Heart right ventricle (tissue), 16 donors: ENCODE results near the gene PAQR8. TPM values are rescaled to one million over a fixed set of nuclear protein-coding genes. Genes with fewer than 3 reads are reported as not detected.

Experiments
- ATAC-seq, 8 donors: fragments of 200-7000 bp; cut with Tn5 transposase; one replicate each; pipeline ENCODE4 v1.9.1; 2020; ENCODE audit warnings: mild to moderate bottlenecking in 8 of 8, moderate library complexity in 8 of 8, moderate number of reproducible peaks in 1 of 8
- DNase-seq, 2 donors: peaks; one replicate each; pipeline ENCODE4 v3.0.0-alpha.2; 2020
- H3K27ac ChIP-seq, 10 donors: fragments of 200-600 bp; sonication (generic) in 2 of 10; one replicate each; pipeline versions ENCODE4 v1.5.0 to v1.8.0; 2020 to 2022; ENCODE audit warnings: mild to moderate bottlenecking in 3 of 10
- H3K27me3 ChIP-seq, 7 donors: fragments of 200-600 bp; one replicate each; pipeline ENCODE4 v1.8.0; 2021 to 2022; ENCODE audit warnings: mild to moderate bottlenecking in 2 of 7
- H3K36me3 ChIP-seq, 9 donors: fragments of 200-600 bp; sonication (generic) in 1 of 9; one replicate each; pipeline versions ENCODE4 v1.5.0 to v1.8.0; 2020 to 2022; ENCODE audit warnings: mild to moderate bottlenecking in 2 of 9
- H3K4me1 ChIP-seq, 9 donors: fragments of 200-600 bp; sonication (generic) in 1 of 9; one replicate each; pipeline versions ENCODE4 v1.5.0 to v1.8.0; 2020 to 2022; ENCODE audit warnings: mild to moderate bottlenecking in 4 of 9
- H3K4me3 ChIP-seq, 10 donors: fragments of 200-600 bp; sonication (generic) in 2 of 10; one replicate each; pipeline versions ENCODE4 v1.5.0 to v1.8.0; 2020 to 2022; ENCODE audit warnings: mild to moderate bottlenecking in 7 of 10, moderate library complexity in 2 of 10
- H3K9me3 ChIP-seq, 11 donors: fragments of 200-600 bp in 10 of 11; sonication (generic) in 2 of 11; one replicate each; pipeline versions ENCODE4 v1.5.0 to v1.8.0; 2013 to 2022; ENCODE audit warnings: mild to moderate bottlenecking in 2 of 11, control low read depth in 1 of 11, moderate library complexity in 1 of 11
- CTCF ChIP-seq, 9 donors: fragments of 200-600 bp; sonication (generic) in 2 of 9; IDR thresholded peaks; one replicate each; pipeline versions ENCODE4 v1.5.0 to v1.8.0; 2021 to 2022; ENCODE audit warnings: antibody characterized with exemption in 9 of 9, mild to moderate bottlenecking in 5 of 9, moderate library complexity in 1 of 9
- WGBS, 2 donors: extraction: QIAGEN DNeasy Blood & Tissue Kit; methylation state at CpG; one replicate each; pipeline ENCODE4 v1.1.7; 2013; ENCODE audit warnings: inconsistent platforms in 1 of 2; 5-methylcytosine and 5-hydroxymethylcytosine counted together
- intact Hi-C, 10 donors: fragments of 100-400 bp; cut with DNase I; formaldehyde crosslinking; loops; one replicate each; pipeline versions ENCODE4 v1.11.1 to v1.14.2; 2022
- polyA plus RNA-seq, 2 donors: library from polyadenylated mRNA; stranded (reverse); fragments of 200-250 nt; gene quantifications; one replicate each; pipeline ENCODE4 v1.2.3, GENCODE V29; 2013
- total RNA-seq, 10 donors: library from RNA; stranded (reverse); fragmentation: NEBNext Ultra II Directional in 3 of 10; extraction: Animal tissue kit (Norgen Biotek cat#: 25700) in 3 of 10; gene quantifications; one replicate each; pipeline versions ENCODE4 v1.2.1 to v1.2.4, GENCODE V29; 2021 to 2023
- donor health status: Arrhythmogenic right ventricular cardiomyopathy.
- donor health status: ischemic (EF 13 %, LVEDD 7.1; RV severe dilation, severe dysfunction).
- donor health status: healthy with polysubstance abuse.
- donor health status: DM: no; HTN: yes; CAD: no.
- donor health status: DM: no; HTN: no; CAD: no.
- donor health status: ischemic (EF 25% LVEDD 6.9; RV normal size, moderate dysfunction).
- donor health status: ischemic (EF 25% LVEDD 5.7; RV mildly dilated, moderate dysfunction).
- donor health status: healthy.
- donor health status: DM: yes; HTN: yes; CAD: no.
- donor health status: Ischemic cardiomyopathy.
- donor health status: ischemic (EF 35%, LVEDD 5.7; RV mildly dilated, moderate dysfunction).
- donor health status: nonischemic (EF 11% LVEDD 7.7; RV severe dilation, severe dysfunction).
- donor health status: DM: yes; HTN: yes; CAD: no.
- donor health status: PGD.
- donor health status: ischemic (EF 29% LVEDD 5.4; RV normal size, mild dysfunction).
- donor health status: nonischemic (EF 23%, LVEDD 6.1; RV moderate dilation, normal function).

The PAQR8 gene
- total and polyA plus RNA-seq, 12 donors: 1.0 to 6.3 (median 2.8) TPM

DNA sequence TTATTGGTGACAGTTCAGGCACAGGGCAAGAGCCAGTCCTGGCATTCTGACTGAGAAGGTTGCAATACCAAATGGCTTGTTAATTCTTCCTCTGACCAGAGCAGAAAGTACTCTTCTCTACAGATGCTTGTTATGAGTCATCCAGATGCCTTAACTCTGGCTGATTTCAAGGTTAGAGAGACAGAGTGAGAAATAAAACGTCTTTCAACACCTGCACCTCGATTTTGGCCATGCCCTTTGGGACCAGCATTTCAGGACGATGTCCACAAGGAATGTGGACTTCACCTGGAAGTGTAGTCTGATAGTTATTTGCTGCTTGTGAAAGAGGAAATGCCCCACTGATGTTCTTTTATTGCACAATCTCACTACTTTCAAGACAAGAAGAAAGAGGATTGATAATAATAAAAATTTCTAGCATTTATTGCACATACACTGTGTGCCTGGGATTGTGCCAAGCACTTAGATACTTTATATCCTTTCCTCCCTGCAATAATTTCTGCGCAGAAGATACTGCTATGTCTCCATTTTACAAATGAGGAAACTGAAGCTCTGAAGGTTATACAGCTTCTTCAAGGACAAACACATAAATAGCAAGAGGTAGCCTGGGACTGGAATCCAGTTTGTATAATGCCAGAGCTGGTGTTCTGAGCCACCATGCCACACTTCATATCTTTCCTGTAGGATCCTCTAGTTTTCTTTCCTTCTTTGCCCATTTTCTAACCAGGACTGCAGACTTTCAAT lies 43.9 kb upstream of the PAQR8 start:
- no peaks in the 10 kb centered on the region for H3K36me3 ChIP-seq
- H3K9me3 ChIP-seq: no peaks in the 10 kb centered on the region
- H3K27ac ChIP-seq: no peak overlapping the region
- H3K4me3 ChIP-seq: no peak overlapping the region
- ATAC-seq (no peak), DNase-seq (no peak)
- intact Hi-C loops: no loop called here
- H3K4me1 ChIP-seq: peaks cover 0 to 17% (median 0%) of the 10 kb centered on the region in 9 donors
- WGBS, 2 donors: 41 to 42% methylated on average over 4 of the region's 4 CpGs
- H3K27me3 ChIP-seq: peaks cover 0 to 4% (median 0%) of the 10 kb centered on the region in 7 donors
- no peak for TF ChIP-seq CTCF (IDR thresholded peaks at IDR 0.05)

DNA sequence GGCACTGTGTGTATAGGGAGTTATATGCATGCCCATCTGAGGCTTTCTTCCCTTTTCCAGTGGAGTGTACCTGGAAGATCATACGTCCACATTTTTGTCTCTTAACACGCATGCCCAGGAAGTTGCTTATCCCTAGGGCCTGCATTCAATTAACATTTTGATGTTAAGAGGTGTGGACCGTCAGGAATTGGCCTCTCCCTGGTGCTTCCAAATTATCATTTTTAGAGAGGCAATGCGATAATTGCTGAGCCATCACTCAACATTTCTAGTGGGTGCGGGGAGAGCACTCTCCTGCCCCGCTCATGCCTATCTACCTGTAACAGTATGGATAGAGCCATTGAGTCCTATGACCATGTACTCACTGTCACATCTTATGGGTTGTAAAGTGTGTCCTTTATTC lies 37.8 kb upstream of the PAQR8 start:
- no peaks in the 10 kb centered on the region for H3K36me3 ChIP-seq
- TF ChIP-seq CTCF (IDR thresholded peaks at IDR 0.05): no peak
- ATAC-seq (no peak), DNase-seq (no peak)
- H3K27ac ChIP-seq: no peak overlapping the region
- H3K4me3 ChIP-seq: no peak overlapping the region
- H3K9me3 ChIP-seq: no peaks in the 10 kb centered on the region
- WGBS, 2 donors: 82 to 86% methylated on average over 6 of the region's 6 CpGs
- no peaks in the 10 kb centered on the region for H3K4me1 ChIP-seq
- H3K27me3 ChIP-seq: peaks cover 0 to 4% (median 0%) of the 10 kb centered on the region in 7 donors
- intact Hi-C loops: no loop called here

- DNase-seq: no peak
- Histone ChIP-seq H3K4me3 (no peak overlapping the region), H3K9me3 (no peaks in the 10 kb centered on the region), H3K27ac (no peak overlapping the region), H3K36me3 (no peaks in the 10 kb centered on the region), H3K4me1 (peaks cover 0 to 5% (median 0%) of the 10 kb centered on the region in 9 donors), H3K27me3 (peaks cover 0 to 4% (median 0%) of the 10 kb centered on the region in 7 donors)
- intact Hi-C loops: no loop called here
- no peak for TF ChIP-seq CTCF (IDR thresholded peaks at IDR 0.05)
- no peak for ATAC-seq
- WGBS, 2 donors: 65 to 73% methylated on average over 14 of the region's 14 CpGs
Measured at GRCh38 chr6:52325695-52326471, 36.1 kb upstream of the PAQR8 start.

DNA sequence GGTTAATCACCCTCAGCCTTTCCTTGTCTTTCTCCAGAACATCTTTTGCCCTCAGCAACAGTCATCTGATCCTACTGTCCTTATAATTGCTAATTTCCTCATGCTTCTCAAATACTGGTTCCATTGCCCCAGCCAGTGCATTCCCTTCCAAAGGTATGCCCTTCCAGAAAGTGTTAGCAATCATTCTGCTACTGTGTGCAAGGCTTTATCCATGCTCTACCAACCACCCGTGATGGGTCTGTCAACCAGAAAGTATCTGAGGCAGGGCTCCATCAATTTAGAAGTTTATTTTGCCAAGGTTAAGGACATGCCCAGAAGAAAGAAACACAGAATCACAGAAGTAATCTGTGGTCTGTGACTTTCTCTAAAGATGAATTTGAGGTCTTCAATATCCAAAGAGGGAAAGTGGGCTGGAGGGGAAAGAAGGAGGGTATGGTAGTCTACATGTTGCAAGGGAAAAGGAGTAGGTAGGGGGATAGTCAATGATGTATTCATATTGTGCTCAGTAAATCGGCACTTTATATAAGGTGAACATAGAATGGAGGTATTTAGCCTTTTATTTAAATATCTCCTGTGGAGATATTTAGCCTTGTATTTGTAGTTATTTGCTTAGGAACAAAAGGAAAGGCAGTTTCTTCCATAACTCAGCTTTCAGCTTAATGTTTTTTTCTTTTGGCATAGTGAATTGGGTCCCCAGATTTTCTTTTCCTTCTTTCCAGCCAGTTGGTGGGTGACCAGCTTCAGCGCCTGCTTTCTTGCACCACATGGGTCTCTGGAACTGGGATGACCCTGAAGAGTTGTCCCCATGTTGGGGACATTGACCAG lies 35.2 kb upstream of the PAQR8 start:
- H3K9me3 ChIP-seq: no peaks in the 10 kb centered on the region
- TF ChIP-seq CTCF (IDR thresholded peaks at IDR 0.05): no peak
- intact Hi-C loops: no loop called here
- peaks cover 0 to 5% (median 0%) of the 10 kb centered on the region in 9 donors for H3K4me1 ChIP-seq
- H3K4me3 ChIP-seq: no peak overlapping the region
- H3K27ac ChIP-seq: no peak overlapping the region
- H3K27me3 ChIP-seq: no peaks in the 10 kb centered on the region
- ATAC-seq (no peak), DNase-seq (no peak)
- H3K36me3 ChIP-seq: no peaks in the 10 kb centered on the region
- 94 to 98% methylated on average over 3 of the region's 3 CpGs for WGBS, 2 donors
